IPS DF 6.9 (cell line): ENCODE data around the gene ENKD1.

Source experiments
- DNase-seq: peaks from one replicate; pipeline ENCODE4 v3.0.0-alpha.2; 2013; ENCODE audit warnings: low read depth, low spot score
- H3K27ac ChIP-seq: one replicate; pipeline ENCODE4 v1.5.1; 2013; ENCODE audit warnings: low read length, control low read depth
- H3K27me3 ChIP-seq: 2 replicates; pipeline ENCODE4 v1.6.1; 2013; ENCODE audit warnings: mild to moderate bottlenecking, low read length; ENCODE audit not compliant: control insufficient read depth, insufficient read depth
- H3K36me3 ChIP-seq: 2 replicates; pipeline ENCODE4 v1.6.1; 2013; ENCODE audit warnings: low read length; ENCODE audit not compliant: control insufficient read depth, insufficient read depth
- H3K4me1 ChIP-seq: 2 replicates; pipeline ENCODE4 v1.6.1; 2013; ENCODE audit warnings: low read length; ENCODE audit not compliant: control insufficient read depth, insufficient read depth
- H3K4me3 ChIP-seq: 2 replicates; pipeline ENCODE4 v1.5.1; 2013; ENCODE audit warnings: mild to moderate bottlenecking, low read length
- H3K9me3 ChIP-seq: 2 replicates; pipeline ENCODE4 v1.6.1; 2013; ENCODE audit warnings: low read length, inconsistent platforms; ENCODE audit not compliant: control insufficient read depth, insufficient read depth
- WGBS: extraction: QIAGEN DNeasy Blood & Tissue Kit; methylation state at CpG from one replicate; pipeline ENCODE4 v1.1.7; 2013; ENCODE audit warnings: mixed read lengths, missing lambda C conversion rate; ENCODE audit not compliant: insufficient read length, insufficient coverage; 5-methylcytosine and 5-hydroxymethylcytosine counted together

Gene ENKD1

GRCh38 chr16:67666559-67667452 is at the start of gene ENKD1, which contains the start of gene C16orf86:
Gene ENKD1, minus strand, starts transcription at chr16:67666750. Its CDS starts 308 bp downstream, at chr16:67666442.
Gene C16orf86, plus strand, starts transcription at chr16:67666814. Its CDS starts 157 bp downstream, at chr16:67666971.
- Histone ChIP-seq H3K9me3 (no peaks in the 10 kb centered on the region), H3K36me3 (no peaks in the 10 kb centered on the region), H3K27me3 (no peaks in the 10 kb centered on the region), H3K4me3 (peak within 1 kb of the TSS; percentile 73), H3K27ac (no peak within 1 kb of the TSS), H3K4me1 (peaks cover 4% of the 10 kb centered on the region; the same call in 1 of the 2 replicates)
- no peak for DNase-seq
- WGBS: no CpG with 5 or more reads among the region's 78 CpGs

- H3K4me3 ChIP-seq: no peak overlapping the region
- no CpG with 5 or more reads among the region's 2 CpGs for WGBS
- H3K36me3 ChIP-seq: no peaks in the 10 kb centered on the region
- H3K9me3 ChIP-seq: no peaks in the 10 kb centered on the region
- peaks cover 2% of the 10 kb centered on the region; the same call in 1 of the 2 replicates for H3K4me1 ChIP-seq
- DNase-seq: no peak
- no peak overlapping the region for H3K27ac ChIP-seq
- no peaks in the 10 kb centered on the region for H3K27me3 ChIP-seq
These were observed 49.5 kb upstream of the ENKD1 start for GRCh38 chr16:67716097-67716496.

GRCh38 chr16:67714522-67714921 is 48.0 kb upstream of the ENKD1 start:
- Histone ChIP-seq H3K27ac (no peak overlapping the region), H3K4me3 (no peak overlapping the region), H3K4me1 (peaks cover 2% of the 10 kb centered on the region; the same call in 1 of the 2 replicates), H3K27me3 (no peaks in the 10 kb centered on the region), H3K9me3 (no peaks in the 10 kb centered on the region), H3K36me3 (no peaks in the 10 kb centered on the region)
- no CpG with 5 or more reads among the region's 1 CpG for WGBS
- no peak for DNase-seq

- no peaks in the 10 kb centered on the region for H3K36me3 ChIP-seq
- no CpG with 5 or more reads among the region's 5 CpGs for WGBS
- no peak overlapping the region for H3K27ac ChIP-seq
- H3K27me3 ChIP-seq: no peaks in the 10 kb centered on the region
- H3K4me3 ChIP-seq: no peak overlapping the region
- no peaks in the 10 kb centered on the region for H3K9me3 ChIP-seq
- H3K4me1 ChIP-seq: peaks cover 2% of the 10 kb centered on the region; the same call in 1 of the 2 replicates
- no peak for DNase-seq
These were observed 47.2 kb upstream of the ENKD1 start for GRCh38 chr16:67713647-67714273.

GRCh38 chr16:67710607-67711006 is 44.1 kb upstream of the ENKD1 start:
- H3K4me3 ChIP-seq: no peak overlapping the region
- no peak for DNase-seq
- H3K27ac ChIP-seq: no peak overlapping the region
- H3K36me3 ChIP-seq: no peaks in the 10 kb centered on the region
- peaks cover 2% of the 10 kb centered on the region; the same call in 1 of the 2 replicates for H3K4me1 ChIP-seq
- H3K9me3 ChIP-seq: no peaks in the 10 kb centered on the region
- H3K27me3 ChIP-seq: no peaks in the 10 kb centered on the region
- WGBS: no CpG with 5 or more reads among the region's 6 CpGs

GRCh38 chr16:67709050-67709449 is 42.5 kb upstream of the ENKD1 start:
- DNase-seq: no peak
- Histone ChIP-seq H3K27ac (no peak overlapping the region), H3K4me3 (no peak overlapping the region), H3K36me3 (no peaks in the 10 kb centered on the region), H3K9me3 (no peaks in the 10 kb centered on the region), H3K27me3 (no peaks in the 10 kb centered on the region), H3K4me1 (peaks cover 2% of the 10 kb centered on the region; the same call in 1 of the 2 replicates)
- WGBS: no CpG with 5 or more reads among the region's 1 CpG

- Histone ChIP-seq H3K9me3 (no peaks in the 10 kb centered on the region), H3K27me3 (no peaks in the 10 kb centered on the region), H3K36me3 (no peaks in the 10 kb centered on the region), H3K4me3 (no peak overlapping the region), H3K4me1 (no peaks in the 10 kb centered on the region), H3K27ac (no peak overlapping the region)
- WGBS: no CpG with 5 or more reads among the region's 2 CpGs
- DNase-seq: no peak
These were observed 41.8 kb upstream of the ENKD1 start for GRCh38 chr16:67708368-67708771.

- DNase-seq: no peak
- Histone ChIP-seq H3K9me3 (no peaks in the 10 kb centered on the region), H3K27me3 (no peaks in the 10 kb centered on the region), H3K36me3 (no peaks in the 10 kb centered on the region), H3K27ac (no peak overlapping the region), H3K4me3 (no peak overlapping the region), H3K4me1 (no peaks in the 10 kb centered on the region)
- WGBS: no CpG with 5 or more reads among the region's 5 CpGs
These were observed 41.2 kb upstream of the ENKD1 start for GRCh38 chr16:67707790-67708189.

- no peak for DNase-seq
- H3K27ac ChIP-seq: no peak overlapping the region
- no CpG with 5 or more reads among the region's 4 CpGs for WGBS
- no peaks in the 10 kb centered on the region for H3K9me3 ChIP-seq
- H3K27me3 ChIP-seq: no peaks in the 10 kb centered on the region
- no peak overlapping the region for H3K4me3 ChIP-seq
- H3K4me1 ChIP-seq: no peaks in the 10 kb centered on the region
- no peaks in the 10 kb centered on the region for H3K36me3 ChIP-seq
These were observed 40.7 kb upstream of the ENKD1 start for GRCh38 chr16:67707210-67707609.

GRCh38 chr16:67704110-67704509 is 37.6 kb upstream of the ENKD1 start:
- no peaks in the 10 kb centered on the region for H3K4me1 ChIP-seq
- no peaks in the 10 kb centered on the region for H3K27me3 ChIP-seq
- no peak for DNase-seq
- H3K9me3 ChIP-seq: no peaks in the 10 kb centered on the region
- no peak overlapping the region for H3K4me3 ChIP-seq
- WGBS: no CpG with 5 or more reads among the region's 5 CpGs
- no peaks in the 10 kb centered on the region for H3K36me3 ChIP-seq
- H3K27ac ChIP-seq: no peak overlapping the region
